Left lung (tissue), 10 donors: Measurements from ENCODE around the gene TMEM184B. TPM values are rescaled to one million over a fixed set of nuclear protein-coding genes. Genes with fewer than 3 reads are reported as not detected.

Source experiments
- ATAC-seq: fragments of 200-7000 bp; cut with Tn5 transposase; one replicate; pipeline ENCODE4 v1.9.1; 2020; ENCODE audit warnings: moderate library complexity
- DNase-seq, 4 donors: peaks; one replicate each; pipeline ENCODE4 v3.0.0-alpha.2; 2013 to 2020
- H3K27ac ChIP-seq, 2 donors: fragments of 200-600 bp; sonication (generic) in 1 of 2; one replicate each; pipeline versions ENCODE4 v1.5.0 to v1.8.0; 2020 to 2021
- H3K27me3 ChIP-seq, 2 donors: fragments of 200-600 bp; sonication (generic) in 1 of 2; one replicate each; pipeline versions ENCODE4 v1.5.0 to v1.8.0; 2020 to 2021
- H3K36me3 ChIP-seq, 2 donors: fragments of 200-600 bp; sonication (generic) in 1 of 2; one replicate each; pipeline versions ENCODE4 v1.5.0 to v1.8.0; 2020 to 2021
- H3K4me1 ChIP-seq, 2 donors: fragments of 200-600 bp; one replicate each; pipeline ENCODE4 v1.8.0; 2021
- H3K4me3 ChIP-seq, 2 donors: fragments of 200-600 bp; sonication (generic) in 1 of 2; one replicate each; pipeline versions ENCODE4 v1.5.0 to v1.8.0; 2020 to 2021; ENCODE audit warnings: mild to moderate bottlenecking in 1 of 2
- H3K9me3 ChIP-seq, 2 donors: fragments of 200-600 bp; sonication (generic) in 1 of 2; one replicate each; pipeline versions ENCODE4 v1.5.0 to v1.8.0; 2020 to 2021
- intact Hi-C, 2 donors: fragments of 100-400 bp; cut with DNase I; formaldehyde crosslinking; loops; one replicate each; pipeline versions ENCODE4 v1.11.2 to v1.14.2; 2022
- polyA plus RNA-seq, 6 donors: library from polyadenylated mRNA; unstranded; fragments of 120-200 nt; gene quantifications; one replicate each; pipeline ENCODE4 v1.2.1, GENCODE V29; 2013; ENCODE audit not compliant: insufficient read length in 6 of 6
- total RNA-seq, 2 donors: library from RNA; stranded (reverse); fragmentation: NEBNext Ultra II Directional; extraction: Animal tissue kit (Norgen Biotek cat#: 25700); gene quantifications; one replicate each; pipeline ENCODE4 v1.2.1, GENCODE V29; 2021
- TF ChIP-seq, protein P1 (sequence below), 2 donors: fragments of 200-600 bp; sonication (generic) in 1 of 2; IDR thresholded peaks; one replicate each; pipeline versions ENCODE4 v1.5.0 to v1.8.0; 2021; ENCODE audit warnings: antibody characterized with exemption in 2 of 2
- donor health status: DM: no; HTN: yes; CAD: no.
- donor health status: DM: no; HTN: no; CAD: no.

TMEM184B gene
- total and polyA plus RNA-seq, 8 donors: 33.7 to 98.3 (median 39.8) TPM

GRCh38 chr22:38289583-38290082, 16.8 kb upstream of the TMEM184B start:
- peaks cover 0 to 63% of the 10 kb centered on the region in 2 donors for H3K36me3 ChIP-seq
- ATAC-seq (peak; percentile 40), DNase-seq (no peak)
- no peak overlapping the region for H3K4me3 ChIP-seq
- intact Hi-C loops: no loop called here
- H3K9me3 ChIP-seq: no peaks in the 10 kb centered on the region
- H3K27ac ChIP-seq: peak overlapping the region in 1 of 2 donors; percentile 57
- H3K4me1 ChIP-seq: peaks cover 2 to 18% of the 10 kb centered on the region in 2 donors
- no peaks in the 10 kb centered on the region for H3K27me3 ChIP-seq
- TF ChIP-seq, protein P1, sequence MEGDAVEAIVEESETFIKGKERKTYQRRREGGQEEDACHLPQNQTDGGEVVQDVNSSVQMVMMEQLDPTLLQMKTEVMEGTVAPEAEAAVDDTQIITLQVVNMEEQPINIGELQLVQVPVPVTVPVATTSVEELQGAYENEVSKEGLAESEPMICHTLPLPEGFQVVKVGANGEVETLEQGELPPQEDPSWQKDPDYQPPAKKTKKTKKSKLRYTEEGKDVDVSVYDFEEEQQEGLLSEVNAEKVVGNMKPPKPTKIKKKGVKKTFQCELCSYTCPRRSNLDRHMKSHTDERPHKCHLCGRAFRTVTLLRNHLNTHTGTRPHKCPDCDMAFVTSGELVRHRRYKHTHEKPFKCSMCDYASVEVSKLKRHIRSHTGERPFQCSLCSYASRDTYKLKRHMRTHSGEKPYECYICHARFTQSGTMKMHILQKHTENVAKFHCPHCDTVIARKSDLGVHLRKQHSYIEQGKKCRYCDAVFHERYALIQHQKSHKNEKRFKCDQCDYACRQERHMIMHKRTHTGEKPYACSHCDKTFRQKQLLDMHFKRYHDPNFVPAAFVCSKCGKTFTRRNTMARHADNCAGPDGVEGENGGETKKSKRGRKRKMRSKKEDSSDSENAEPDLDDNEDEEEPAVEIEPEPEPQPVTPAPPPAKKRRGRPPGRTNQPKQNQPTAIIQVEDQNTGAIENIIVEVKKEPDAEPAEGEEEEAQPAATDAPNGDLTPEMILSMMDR (IDR thresholded peaks at IDR 0.05): no peak

GRCh38 chr22:38286915-38287669, 14.3 kb upstream of the TMEM184B start:
- DNase-seq (no peak), ATAC-seq (no peak)
- intact Hi-C loops: no loop called here
- TF ChIP-seq, protein P1 (IDR thresholded peaks at IDR 0.05): no peak
- Histone ChIP-seq H3K27me3 (no peaks in the 10 kb centered on the region), H3K4me3 (no peak overlapping the region), H3K36me3 (peaks cover 0 to 37% of the 10 kb centered on the region in 2 donors), H3K9me3 (no peaks in the 10 kb centered on the region), H3K4me1 (peaks cover 5 to 20% of the 10 kb centered on the region in 2 donors), H3K27ac (no peak overlapping the region)

GRCh38 chr22:38285018-38285417, 12.2 kb upstream of the TMEM184B start:
- TF ChIP-seq, protein P1 (IDR thresholded peaks at IDR 0.05): no peak
- H3K9me3 ChIP-seq: no peaks in the 10 kb centered on the region
- H3K27ac ChIP-seq: peak overlapping the region; percentile 7 to 13
- no peak overlapping the region for H3K4me3 ChIP-seq
- H3K4me1 ChIP-seq: peaks cover 5 to 15% of the 10 kb centered on the region in 2 donors
- ATAC-seq: no peak
- DNase-seq: no peak
- intact Hi-C loops: no loop called here
- H3K36me3 ChIP-seq: peaks cover 0 to 17% of the 10 kb centered on the region in 2 donors
- no peaks in the 10 kb centered on the region for H3K27me3 ChIP-seq

DNA sequence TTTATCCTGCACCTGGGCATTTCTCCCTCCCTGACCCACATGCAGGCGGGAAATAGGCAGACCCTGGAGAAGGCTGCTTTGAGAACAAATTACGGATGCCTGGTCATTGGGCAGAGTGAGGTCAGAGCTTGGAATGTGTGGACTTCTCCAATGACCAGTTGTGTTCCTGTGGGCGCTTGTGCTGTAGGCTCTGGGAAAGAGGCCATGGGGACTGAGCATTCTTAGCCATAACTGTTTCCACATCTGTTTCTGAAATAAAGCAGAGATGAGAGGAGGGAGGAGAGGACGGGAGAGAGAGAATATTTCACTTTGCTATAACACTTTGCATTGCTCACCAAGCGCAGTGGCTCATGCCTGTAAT, 11.2 kb upstream of the TMEM184B start:
- ATAC-seq (peak; percentile 50), DNase-seq (no peak)
- Histone ChIP-seq H3K9me3 (no peaks in the 10 kb centered on the region), H3K4me1 (peaks cover 5 to 7% of the 10 kb centered on the region in 2 donors), H3K4me3 (no peak overlapping the region), H3K27me3 (no peaks in the 10 kb centered on the region), H3K27ac (peak overlapping the region; percentile 65 to 70), H3K36me3 (peaks cover 0 to 7% of the 10 kb centered on the region in 2 donors)
- TF ChIP-seq, protein P1 (IDR thresholded peaks at IDR 0.05): no peak
- intact Hi-C loops: no loop called here

- TF ChIP-seq, protein P1 (IDR thresholded peaks at IDR 0.05): no peak
- Histone ChIP-seq H3K36me3 (no peaks in the 10 kb centered on the region), H3K9me3 (no peaks in the 10 kb centered on the region), H3K4me1 (peaks cover 5 to 7% of the 10 kb centered on the region in 2 donors), H3K27me3 (no peaks in the 10 kb centered on the region), H3K4me3 (no peak overlapping the region), H3K27ac (peak overlapping the region in 1 of 2 donors; percentile 70)
- DNase-seq: no peak
- intact Hi-C loops: no loop called here
- ATAC-seq: no peak
Observed at GRCh38 chr22:38282397-38282796, 9.6 kb upstream of the TMEM184B start.
